ENCODE data around the gene FHOD3.
A peak's percentile ranks its signal among the peaks of the same experiment; 100 is the strongest.

DNA sequence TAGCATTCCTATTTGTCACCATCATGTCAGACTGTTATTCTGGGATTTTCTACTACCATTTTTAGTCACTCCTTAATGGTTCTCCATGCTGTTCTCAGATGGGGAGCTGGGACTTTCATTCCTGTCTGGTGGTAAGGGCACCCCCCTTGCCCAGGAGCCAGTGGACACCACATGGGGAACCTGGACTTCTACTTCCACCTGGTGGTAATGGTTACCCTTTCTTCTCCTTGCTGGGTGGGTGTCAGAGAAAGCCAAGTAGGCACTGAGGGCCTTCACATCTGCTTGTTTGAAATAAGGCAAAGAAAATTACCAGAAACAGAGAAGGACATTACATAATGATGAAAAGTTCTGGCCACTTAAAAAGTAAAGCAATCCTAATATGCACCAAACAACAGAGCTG is 239.8 kb downstream of the FHOD3 start:
- TF ChIP-seq, protein P1, sequence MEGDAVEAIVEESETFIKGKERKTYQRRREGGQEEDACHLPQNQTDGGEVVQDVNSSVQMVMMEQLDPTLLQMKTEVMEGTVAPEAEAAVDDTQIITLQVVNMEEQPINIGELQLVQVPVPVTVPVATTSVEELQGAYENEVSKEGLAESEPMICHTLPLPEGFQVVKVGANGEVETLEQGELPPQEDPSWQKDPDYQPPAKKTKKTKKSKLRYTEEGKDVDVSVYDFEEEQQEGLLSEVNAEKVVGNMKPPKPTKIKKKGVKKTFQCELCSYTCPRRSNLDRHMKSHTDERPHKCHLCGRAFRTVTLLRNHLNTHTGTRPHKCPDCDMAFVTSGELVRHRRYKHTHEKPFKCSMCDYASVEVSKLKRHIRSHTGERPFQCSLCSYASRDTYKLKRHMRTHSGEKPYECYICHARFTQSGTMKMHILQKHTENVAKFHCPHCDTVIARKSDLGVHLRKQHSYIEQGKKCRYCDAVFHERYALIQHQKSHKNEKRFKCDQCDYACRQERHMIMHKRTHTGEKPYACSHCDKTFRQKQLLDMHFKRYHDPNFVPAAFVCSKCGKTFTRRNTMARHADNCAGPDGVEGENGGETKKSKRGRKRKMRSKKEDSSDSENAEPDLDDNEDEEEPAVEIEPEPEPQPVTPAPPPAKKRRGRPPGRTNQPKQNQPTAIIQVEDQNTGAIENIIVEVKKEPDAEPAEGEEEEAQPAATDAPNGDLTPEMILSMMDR (conservative IDR thresholded peaks at IDR 0.05; ENCODE audit: low read depth in 2 of 2), result peak in 1 of 2 experiments; percentile 55; a peak in 2 of 4 replicates
- TF ChIP-seq, protein P2, sequence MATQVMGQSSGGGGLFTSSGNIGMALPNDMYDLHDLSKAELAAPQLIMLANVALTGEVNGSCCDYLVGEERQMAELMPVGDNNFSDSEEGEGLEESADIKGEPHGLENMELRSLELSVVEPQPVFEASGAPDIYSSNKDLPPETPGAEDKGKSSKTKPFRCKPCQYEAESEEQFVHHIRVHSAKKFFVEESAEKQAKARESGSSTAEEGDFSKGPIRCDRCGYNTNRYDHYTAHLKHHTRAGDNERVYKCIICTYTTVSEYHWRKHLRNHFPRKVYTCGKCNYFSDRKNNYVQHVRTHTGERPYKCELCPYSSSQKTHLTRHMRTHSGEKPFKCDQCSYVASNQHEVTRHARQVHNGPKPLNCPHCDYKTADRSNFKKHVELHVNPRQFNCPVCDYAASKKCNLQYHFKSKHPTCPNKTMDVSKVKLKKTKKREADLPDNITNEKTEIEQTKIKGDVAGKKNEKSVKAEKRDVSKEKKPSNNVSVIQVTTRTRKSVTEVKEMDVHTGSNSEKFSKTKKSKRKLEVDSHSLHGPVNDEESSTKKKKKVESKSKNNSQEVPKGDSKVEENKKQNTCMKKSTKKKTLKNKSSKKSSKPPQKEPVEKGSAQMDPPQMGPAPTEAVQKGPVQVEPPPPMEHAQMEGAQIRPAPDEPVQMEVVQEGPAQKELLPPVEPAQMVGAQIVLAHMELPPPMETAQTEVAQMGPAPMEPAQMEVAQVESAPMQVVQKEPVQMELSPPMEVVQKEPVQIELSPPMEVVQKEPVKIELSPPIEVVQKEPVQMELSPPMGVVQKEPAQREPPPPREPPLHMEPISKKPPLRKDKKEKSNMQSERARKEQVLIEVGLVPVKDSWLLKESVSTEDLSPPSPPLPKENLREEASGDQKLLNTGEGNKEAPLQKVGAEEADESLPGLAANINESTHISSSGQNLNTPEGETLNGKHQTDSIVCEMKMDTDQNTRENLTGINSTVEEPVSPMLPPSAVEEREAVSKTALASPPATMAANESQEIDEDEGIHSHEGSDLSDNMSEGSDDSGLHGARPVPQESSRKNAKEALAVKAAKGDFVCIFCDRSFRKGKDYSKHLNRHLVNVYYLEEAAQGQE (IDR thresholded peaks at IDR 0.05; ENCODE audit: unreplicated experiment), result no peak
- TF ChIP-seq EZH2phosphoT487 (IDR thresholded peaks at IDR 0.05; ENCODE audit: unreplicated experiment), result no peak
- TF ChIP-seq JUNB (IDR thresholded peaks at IDR 0.05; ENCODE audit: unreplicated experiment), result no peak
- TF ChIP-seq POLR2AphosphoS5 (IDR thresholded peaks at IDR 0.05; ENCODE audit: low read depth), result no peak
- no peak for TF ChIP-seq EZH2 (IDR thresholded peaks at IDR 0.05; ENCODE audit: low read depth, unreplicated experiment)
- TF ChIP-seq CREB1 (CRISPR knock-in tag; IDR thresholded peaks at IDR 0.05; ENCODE audit: low read depth), result no peak
- TF ChIP-seq ZNF114 (CRISPR knock-in tag; IDR thresholded peaks at IDR 0.05), result no peak
- no peak for TF ChIP-seq ETS1 (IDR thresholded peaks at IDR 0.05)
- no peak for TF ChIP-seq STAT1 (IDR thresholded peaks at IDR 0.05; ENCODE audit: unreplicated experiment)
- no peak for TF ChIP-seq NANOG (IDR thresholded peaks at IDR 0.05; ENCODE audit: borderline replicate concordance)
